ENCODE measurements around the gene TMEM82. TPM values are rescaled to one million over a fixed set of nuclear protein-coding genes. Genes with fewer than 3 reads are reported as not detected.

Gene TMEM82
- polyA plus RNA-seq, 1 donor (not counting 4 experiments of a cell fraction or from before 2014, with no cell fraction given), result not detected

- TF ChIP-seq, protein P1, sequence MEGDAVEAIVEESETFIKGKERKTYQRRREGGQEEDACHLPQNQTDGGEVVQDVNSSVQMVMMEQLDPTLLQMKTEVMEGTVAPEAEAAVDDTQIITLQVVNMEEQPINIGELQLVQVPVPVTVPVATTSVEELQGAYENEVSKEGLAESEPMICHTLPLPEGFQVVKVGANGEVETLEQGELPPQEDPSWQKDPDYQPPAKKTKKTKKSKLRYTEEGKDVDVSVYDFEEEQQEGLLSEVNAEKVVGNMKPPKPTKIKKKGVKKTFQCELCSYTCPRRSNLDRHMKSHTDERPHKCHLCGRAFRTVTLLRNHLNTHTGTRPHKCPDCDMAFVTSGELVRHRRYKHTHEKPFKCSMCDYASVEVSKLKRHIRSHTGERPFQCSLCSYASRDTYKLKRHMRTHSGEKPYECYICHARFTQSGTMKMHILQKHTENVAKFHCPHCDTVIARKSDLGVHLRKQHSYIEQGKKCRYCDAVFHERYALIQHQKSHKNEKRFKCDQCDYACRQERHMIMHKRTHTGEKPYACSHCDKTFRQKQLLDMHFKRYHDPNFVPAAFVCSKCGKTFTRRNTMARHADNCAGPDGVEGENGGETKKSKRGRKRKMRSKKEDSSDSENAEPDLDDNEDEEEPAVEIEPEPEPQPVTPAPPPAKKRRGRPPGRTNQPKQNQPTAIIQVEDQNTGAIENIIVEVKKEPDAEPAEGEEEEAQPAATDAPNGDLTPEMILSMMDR (optimal IDR thresholded peaks at IDR 0.05 in 1 of 3, IDR thresholded peaks at IDR 0.05 in 1 of 3, conservative IDR thresholded peaks at IDR 0.05 in 1 of 3; ENCODE audit: extremely low read depth in 1 of 3, insufficient read depth in 2 of 3, low read length in 3 of 3), result no peak
- TF ChIP-seq EZH2 (IDR thresholded peaks at IDR 0.05; ENCODE audit: low read length), result no peak
- H3K4me2 ChIP-seq (ENCODE audit: control insufficient read depth, extremely low read depth, insufficient read depth, low read depth, low read length), result no peak overlapping the region
- H3K27ac ChIP-seq (ENCODE audit: control insufficient read depth, insufficient read depth, low read length), result no peak overlapping the region
- no peaks in the 10 kb centered on the region for H4K20me1 ChIP-seq (ENCODE audit: control insufficient read depth, extremely low read depth, insufficient read depth, low read length)
- H3K9me3 ChIP-seq (ENCODE audit: control insufficient read depth, low read depth, low read length), result no peaks in the 10 kb centered on the region
- dilution Hi-C loops (cut with MboI; ENCODE audit: extremely low pct_ligation_motif_present, low sequenced_read_pairs), result no loop called here
- no peak overlapping the region for H3K9ac ChIP-seq (ENCODE audit: control insufficient read depth, extremely low read depth, insufficient read depth, low read length)
- no peaks in the 10 kb centered on the region for H3K4me1 ChIP-seq (ENCODE audit: control insufficient read depth, extremely low read depth, insufficient read depth, low read length)
- FAIRE-seq, result no peak
- no peaks in the 10 kb centered on the region for H3K79me2 ChIP-seq (ENCODE audit: control insufficient read depth, insufficient read depth, low read length)
- no peaks in the 10 kb centered on the region for H3K27me3 ChIP-seq (ENCODE audit: control insufficient read depth, extremely low read depth, insufficient read depth, low read length)
- H2AFZ ChIP-seq (ENCODE audit: control insufficient read depth, low read length), result no peak overlapping the region
- H3K4me3 ChIP-seq (ENCODE audit: control insufficient read depth in 2 of 3, extremely low read depth in 1 of 3, insufficient read depth in 2 of 3, low read depth in 1 of 3, low read length in 3 of 3), result no peak overlapping the region
- no peaks in the 10 kb centered on the region for H3K9me1 ChIP-seq (ENCODE audit: control insufficient read depth, extremely low read depth, insufficient read depth, low read length)
- H3K36me3 ChIP-seq (ENCODE audit: control insufficient read depth in 2 of 2, extremely low read depth in 1 of 2, insufficient read depth in 2 of 2, low read length in 2 of 2), result peaks cover 38 to 57% of the 10 kb centered on the region in 2 experiments
- no peak for DNase-seq (ENCODE audit: low read depth, low spot score)
These were observed 15.8 kb upstream of the TMEM82 start for GRCh38 chr1:15726508-15726907.

DNA sequence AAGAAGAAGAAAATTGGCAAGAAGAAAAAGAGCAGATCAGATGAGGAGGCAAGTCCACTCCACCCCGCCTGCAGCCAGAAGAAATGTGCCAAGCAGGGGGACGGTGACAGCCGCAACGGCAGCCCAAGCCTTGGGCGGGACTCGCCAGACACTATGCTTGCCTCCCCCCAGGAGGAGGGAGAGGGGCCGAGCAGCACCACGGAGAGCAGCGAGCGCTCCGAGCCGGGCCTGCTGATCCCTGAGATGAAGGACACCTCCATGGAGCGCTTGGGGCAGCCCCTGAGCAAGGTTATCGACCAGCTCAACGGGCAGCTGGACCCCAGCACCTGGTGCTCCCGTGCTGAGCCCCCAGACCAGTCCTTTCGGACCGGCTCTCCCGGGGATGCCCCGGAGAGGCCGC lies 15.3 kb upstream of the TMEM82 start:
- no peak for TF ChIP-seq EZH2 (IDR thresholded peaks at IDR 0.05; ENCODE audit: low read length)
- TF ChIP-seq, protein P1 (optimal IDR thresholded peaks at IDR 0.05 in 1 of 3, IDR thresholded peaks at IDR 0.05 in 1 of 3, conservative IDR thresholded peaks at IDR 0.05 in 1 of 3; ENCODE audit: extremely low read depth in 1 of 3, insufficient read depth in 2 of 3, low read length in 3 of 3), result no peak
- Histone ChIP-seq H4K20me1 (ENCODE audit: control insufficient read depth, extremely low read depth, insufficient read depth, low read length) (no peaks in the 10 kb centered on the region), H3K4me1 (ENCODE audit: control insufficient read depth, extremely low read depth, insufficient read depth, low read length) (no peaks in the 10 kb centered on the region), H3K36me3 (ENCODE audit: control insufficient read depth in 2 of 2, extremely low read depth in 1 of 2, insufficient read depth in 2 of 2, low read length in 2 of 2) (peaks cover 34 to 58% of the 10 kb centered on the region in 2 experiments), H3K9me3 (ENCODE audit: control insufficient read depth, low read depth, low read length) (no peaks in the 10 kb centered on the region), H3K79me2 (ENCODE audit: control insufficient read depth, insufficient read depth, low read length) (no peaks in the 10 kb centered on the region), H3K4me2 (ENCODE audit: control insufficient read depth, extremely low read depth, insufficient read depth, low read depth, low read length) (no peak overlapping the region), H3K9me1 (ENCODE audit: control insufficient read depth, extremely low read depth, insufficient read depth, low read length) (no peaks in the 10 kb centered on the region), H3K9ac (ENCODE audit: control insufficient read depth, extremely low read depth, insufficient read depth, low read length) (no peak overlapping the region), H2AFZ (ENCODE audit: control insufficient read depth, low read length) (no peak overlapping the region), H3K27me3 (ENCODE audit: control insufficient read depth, extremely low read depth, insufficient read depth, low read length) (no peaks in the 10 kb centered on the region), H3K4me3 (ENCODE audit: control insufficient read depth in 2 of 3, extremely low read depth in 1 of 3, insufficient read depth in 2 of 3, low read depth in 1 of 3, low read length in 3 of 3) (no peak overlapping the region), H3K27ac (ENCODE audit: control insufficient read depth, insufficient read depth, low read length) (no peak overlapping the region)
- DNase-seq (ENCODE audit: low read depth, low spot score) (no peak), FAIRE-seq (no peak)
- dilution Hi-C loops (cut with MboI; ENCODE audit: extremely low pct_ligation_motif_present, low sequenced_read_pairs), result no loop called here

Data from keratinocyte (primary cell).